Activated T-cell treated with anti-CD3 and anti-CD28 coated beads for 1 hour (primary cell): ENCODE measurements around the gene ZNF438.
"Not testable (repeated sequence)": the region's sequence is repeated elsewhere in the genome, so short reads cannot be mapped to it uniquely, and the experiment has no call there.

ENCODE experiments used
- DNase-seq: peaks from one replicate; pipeline ENCODE4 v3.0.0-alpha.2; 2020; ENCODE audit warnings: low read depth

The ZNF438 gene, protein sequence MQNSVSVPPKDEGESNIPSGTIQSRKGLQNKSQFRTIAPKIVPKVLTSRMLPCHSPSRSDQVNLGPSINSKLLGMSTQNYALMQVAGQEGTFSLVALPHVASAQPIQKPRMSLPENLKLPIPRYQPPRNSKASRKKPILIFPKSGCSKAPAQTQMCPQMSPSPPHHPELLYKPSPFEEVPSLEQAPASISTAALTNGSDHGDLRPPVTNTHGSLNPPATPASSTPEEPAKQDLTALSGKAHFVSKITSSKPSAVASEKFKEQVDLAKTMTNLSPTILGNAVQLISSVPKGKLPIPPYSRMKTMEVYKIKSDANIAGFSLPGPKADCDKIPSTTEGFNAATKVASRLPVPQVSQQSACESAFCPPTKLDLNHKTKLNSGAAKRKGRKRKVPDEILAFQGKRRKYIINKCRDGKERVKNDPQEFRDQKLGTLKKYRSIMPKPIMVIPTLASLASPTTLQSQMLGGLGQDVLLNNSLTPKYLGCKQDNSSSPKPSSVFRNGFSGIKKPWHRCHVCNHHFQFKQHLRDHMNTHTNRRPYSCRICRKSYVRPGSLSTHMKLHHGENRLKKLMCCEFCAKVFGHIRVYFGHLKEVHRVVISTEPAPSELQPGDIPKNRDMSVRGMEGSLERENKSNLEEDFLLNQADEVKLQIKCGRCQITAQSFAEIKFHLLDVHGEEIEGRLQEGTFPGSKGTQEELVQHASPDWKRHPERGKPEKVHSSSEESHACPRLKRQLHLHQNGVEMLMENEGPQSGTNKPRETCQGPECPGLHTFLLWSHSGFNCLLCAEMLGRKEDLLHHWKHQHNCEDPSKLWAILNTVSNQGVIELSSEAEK

DNA sequence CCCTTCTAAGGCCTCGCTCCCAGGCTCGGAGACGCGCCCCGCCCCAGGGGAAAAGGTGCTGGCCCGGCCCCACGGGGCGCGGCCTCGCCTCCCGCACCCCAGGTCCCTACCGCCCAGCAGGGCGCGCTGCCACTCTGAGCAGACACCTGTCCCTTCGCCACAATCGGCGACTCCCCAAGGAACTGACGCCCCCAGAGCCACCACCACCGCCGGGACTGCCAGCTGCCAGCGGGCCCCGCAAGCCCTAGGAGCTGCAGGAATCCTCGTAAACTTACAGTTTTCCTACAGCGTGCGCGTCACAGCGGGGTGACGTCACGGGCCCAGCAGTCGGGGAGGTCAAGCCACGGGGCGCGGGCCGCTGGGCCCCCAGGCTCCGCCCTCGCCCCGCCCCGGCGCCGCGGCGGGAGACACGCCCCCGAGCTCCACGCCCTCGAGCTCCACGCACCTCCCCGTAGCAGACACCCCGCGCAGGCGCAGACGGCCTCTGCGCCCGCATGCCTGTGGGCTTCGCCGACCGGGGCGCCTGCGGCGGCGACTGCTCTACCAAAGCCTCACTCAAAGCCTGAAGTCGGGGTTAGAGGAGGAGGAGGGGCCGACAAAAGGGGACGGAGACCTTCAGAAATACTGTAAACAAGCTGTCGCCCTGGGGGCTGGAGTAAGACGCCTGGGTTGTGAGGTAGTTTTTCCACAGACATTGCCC, at the start of gene ZNF438:
ZNF438 (minus strand) TSS at position 308 of the 700 bp plus-strand sequence. CDS start 154,831 bp downstream, outside the sequence.
- peak; percentile 91 for DNase-seq

DNA sequence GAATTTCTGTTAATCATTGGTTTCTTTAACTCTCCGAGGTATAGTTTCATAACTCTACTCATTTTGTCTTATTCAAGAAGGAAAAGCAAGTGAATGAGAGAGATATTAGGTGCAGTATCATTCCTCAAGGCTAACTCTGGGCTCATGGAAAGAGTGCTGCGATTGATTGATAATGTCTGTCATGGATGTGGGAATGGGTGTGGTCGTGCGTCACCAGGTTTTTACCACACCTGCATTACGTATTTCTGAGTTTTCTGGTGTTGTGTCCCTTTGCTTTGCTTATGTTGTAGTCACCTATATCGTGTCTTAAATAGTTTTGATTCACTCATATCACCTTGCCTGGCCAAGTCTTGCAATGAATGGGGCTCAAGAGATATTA, 44.9 kb upstream of the ZNF438 start:
- no peak for DNase-seq

DNA sequence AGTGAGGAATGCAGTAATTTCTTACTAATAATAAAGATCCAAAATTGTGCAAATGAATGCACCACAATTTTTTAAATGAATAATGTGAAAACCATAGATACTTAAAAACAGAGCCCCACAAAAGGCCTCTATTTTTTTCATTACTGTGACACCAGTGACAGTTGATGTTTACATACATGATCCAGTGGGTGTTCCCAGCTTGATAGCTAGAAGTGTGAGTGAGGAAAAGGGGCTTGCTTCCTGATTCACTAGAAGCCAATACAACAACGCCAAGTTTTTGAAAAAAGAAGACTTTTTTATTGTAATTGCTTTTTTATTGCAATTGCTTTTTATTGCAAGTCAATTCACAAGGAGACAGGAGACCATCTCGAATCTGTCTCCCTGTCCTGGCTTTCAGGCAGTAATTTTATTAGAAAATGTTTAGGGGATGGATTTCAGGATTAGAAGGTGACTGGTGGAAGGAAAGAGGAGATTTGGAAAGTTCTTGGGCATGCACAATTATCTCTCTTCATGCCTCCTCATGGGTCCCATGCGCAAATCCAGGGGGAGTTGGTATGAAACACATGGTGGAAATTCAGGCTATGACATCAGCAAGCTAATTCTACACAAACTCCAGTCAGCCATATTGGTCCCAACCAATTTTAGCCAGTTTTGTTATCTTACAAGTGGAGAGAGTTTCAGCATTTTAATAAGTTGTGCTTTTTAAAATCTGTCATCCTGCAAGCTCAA, 44.4 kb upstream of the ZNF438 start:
- no peak for DNase-seq

DNA sequence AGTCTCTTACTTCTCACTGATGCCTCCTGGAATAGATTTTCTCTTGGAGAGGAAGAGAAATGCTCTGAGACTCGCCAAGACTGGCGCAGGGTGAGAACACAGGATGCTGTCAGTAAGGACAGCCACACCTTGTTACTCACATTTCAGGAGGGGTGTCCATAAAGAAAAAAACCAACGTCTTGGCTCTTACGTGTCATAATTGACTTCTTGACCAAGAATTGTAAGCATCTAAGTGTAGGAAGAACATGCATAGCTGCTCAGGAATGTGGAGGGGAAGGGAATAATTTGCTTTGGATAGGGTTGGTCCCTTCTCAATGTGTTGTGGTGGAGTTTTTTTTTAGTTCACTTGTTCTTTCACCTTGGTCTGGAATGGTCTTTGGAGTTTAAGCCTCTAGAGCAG, 43.8 kb upstream of the ZNF438 start:
- DNase-seq: no peak

DNA sequence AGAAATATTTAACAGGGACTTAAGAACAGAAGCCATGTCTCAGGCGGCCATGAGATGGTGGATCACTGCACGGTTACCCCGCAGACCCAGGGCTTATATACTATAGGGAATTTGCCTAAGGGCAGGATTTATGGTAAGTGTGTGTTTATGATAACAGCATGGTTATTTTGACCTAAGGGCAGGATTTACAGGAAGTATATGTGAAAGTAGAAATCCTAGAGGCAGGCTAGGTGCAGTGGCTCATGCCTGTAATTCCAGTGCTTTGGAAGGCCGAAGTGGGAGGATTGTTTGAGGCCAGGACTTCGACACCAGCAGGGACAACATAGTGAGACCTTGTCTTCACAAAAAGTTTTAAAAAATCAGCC, 43.0 kb upstream of the ZNF438 start:
- no peak for DNase-seq

DNA sequence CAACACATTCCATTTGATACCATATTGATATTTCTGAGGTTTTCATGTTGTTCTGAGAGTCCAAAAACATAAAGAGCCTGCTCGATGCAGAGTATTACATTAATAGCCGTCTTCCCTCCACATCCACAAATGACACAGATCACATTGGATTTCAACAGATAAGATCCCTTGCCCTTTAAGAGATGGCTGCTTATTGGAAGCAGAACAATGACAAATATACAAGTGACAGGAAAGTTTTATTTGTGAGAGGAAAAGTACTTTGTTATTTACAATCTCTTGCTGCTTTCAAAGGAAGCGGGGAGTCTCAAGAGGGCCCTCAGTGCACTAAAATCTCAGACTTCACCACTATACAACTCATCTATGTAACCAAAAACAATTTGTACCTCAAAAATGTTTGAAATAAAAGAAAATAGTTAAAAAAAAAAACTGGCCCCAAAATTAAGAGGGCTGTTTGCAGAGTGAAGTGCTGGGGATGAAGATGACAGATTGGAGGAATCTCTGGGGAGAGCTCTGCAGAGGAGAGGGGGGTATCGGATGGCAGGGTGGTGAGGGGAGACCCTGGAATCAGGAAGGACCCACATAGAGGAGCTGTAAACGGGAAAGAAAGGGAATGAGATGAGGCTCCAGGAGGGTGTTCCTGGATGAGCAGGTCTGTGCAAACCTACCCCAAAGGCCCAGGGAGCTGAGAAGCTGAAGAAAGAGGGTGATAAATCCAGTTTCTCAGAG, 42.5 kb upstream of the ZNF438 start:
- no peak for DNase-seq

DNA sequence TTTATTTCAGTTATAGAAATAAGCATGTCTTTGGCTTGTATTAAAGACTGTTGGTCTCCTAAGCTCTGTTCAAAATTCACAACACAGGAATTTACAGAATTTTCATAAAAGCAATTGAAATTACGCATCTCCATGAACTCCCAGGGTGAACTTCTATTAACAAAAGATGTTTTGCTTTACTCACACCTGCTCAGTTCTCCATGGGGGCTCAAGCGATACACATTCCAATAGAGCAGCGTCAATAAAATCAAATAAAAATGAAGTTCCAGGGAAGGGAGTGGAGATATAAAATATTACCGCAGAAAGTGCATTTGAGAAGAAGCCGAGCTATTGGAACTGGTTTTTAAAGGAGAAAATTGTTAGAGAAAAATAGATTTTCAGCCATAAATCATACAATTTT, 41.5 kb upstream of the ZNF438 start:
- DNase-seq: no peak

DNA sequence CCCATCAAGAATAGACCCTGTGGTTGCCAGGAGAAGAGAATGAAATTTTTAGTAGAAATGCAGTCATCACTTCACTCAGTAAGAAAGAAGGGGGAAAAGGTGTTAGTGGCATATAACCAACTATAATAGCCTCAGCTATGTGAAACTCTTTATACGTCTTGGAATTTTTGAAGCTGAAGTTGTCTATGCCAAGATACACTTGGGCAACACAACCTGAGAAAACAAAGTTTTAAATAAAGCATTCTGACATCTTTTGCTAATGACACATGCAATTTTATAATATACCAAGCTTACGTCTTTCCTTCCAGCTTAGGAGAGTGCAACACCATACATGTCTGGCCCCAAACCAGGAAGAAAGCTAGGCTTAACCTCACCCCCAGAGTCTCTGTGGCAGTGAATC, 40.8 kb upstream of the ZNF438 start:
- no peak for DNase-seq

DNA sequence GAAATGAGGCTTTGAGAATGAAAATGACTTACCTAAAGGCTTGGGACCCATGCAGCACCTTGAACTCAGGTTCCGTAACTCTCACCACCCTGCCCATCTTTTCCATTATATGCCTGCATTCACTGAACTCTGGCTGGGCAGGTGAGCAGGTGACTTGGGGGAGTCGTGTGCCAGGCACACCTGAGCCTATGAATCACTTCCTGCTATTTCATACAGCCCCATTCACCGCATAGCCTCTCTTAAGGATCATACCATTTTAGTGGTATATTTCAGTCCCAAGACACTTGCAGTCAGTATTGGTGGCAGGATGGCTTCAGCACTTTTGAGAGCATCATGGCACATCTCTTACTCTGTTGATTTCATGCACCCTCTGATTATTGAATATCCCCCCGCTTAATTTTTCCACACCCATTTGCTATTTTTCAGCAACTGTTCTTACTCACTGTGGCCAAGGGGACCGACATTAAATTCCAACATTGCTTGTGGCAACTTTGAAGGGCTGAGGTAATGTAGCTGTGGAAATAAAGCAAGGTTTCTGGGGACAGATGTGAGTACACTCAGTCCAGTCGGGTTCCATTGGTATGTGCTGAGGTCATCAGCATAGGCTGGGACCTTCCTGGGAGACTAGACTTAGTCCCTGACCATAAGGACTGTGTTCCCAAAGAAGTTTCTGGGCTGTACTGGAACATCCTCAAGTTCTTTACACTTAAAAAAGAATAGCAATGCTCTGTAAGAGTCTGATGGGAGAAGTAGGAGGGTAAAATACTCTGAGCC, 39.8 kb upstream of the ZNF438 start:
- no peak for DNase-seq

DNA sequence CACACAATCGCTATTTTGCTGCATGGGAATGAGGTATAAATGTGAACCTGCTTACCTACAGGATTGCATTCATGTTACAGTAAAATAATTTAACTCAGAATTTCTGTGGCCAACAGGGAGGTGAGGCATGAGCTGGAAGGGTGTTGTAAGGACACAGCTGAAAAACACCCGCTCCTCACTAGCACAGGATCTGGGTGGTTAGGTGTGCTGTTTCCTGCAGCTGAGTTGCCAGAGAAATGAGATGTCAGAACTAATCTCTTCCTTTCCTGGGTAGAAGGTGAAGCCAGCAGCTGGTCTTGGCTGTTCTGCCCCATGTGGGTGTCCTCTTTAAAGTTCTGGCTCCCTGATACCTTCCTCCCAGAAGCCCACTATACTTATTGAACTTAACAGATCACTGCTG, 39.0 kb upstream of the ZNF438 start:
- DNase-seq: no peak

DNA sequence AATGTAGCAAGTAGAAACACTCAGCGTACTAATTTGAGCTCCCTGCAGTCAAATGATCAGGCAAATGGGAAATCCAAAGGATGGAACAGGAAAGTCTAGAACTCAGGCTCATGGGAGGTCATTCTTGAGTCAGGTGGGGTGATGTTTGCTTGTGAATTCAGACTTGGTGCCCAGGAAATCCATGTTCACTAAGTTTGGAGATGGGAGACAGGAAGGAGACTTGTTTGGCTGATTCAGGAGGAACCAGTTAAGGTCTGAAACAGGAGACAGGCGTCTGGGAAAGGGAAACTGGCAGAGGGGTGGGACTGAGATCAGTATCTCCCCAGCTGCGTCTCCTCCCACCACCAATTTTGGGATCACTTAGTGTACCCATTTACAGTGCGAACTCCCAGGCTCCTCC, 38.4 kb upstream of the ZNF438 start:
- DNase-seq: no peak

DNA sequence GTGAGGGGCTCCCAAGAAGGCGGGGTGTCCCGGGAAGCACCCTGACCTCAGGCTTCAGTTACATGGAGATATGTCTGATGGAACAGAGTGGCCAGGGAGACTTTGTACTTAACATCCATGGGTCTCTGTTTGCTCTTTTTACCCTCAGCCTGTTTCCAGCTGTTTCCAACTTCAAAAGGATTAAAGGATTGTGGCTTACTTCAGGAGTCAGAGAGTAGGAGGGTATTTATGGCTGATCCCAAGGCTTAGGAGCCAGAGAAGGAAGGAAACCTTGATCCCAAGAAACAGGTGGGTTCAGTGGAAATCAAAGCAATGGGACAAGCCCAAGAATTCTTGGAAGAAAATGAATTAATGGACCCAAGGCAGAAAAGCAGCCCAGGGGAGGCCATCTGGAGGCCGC, 37.7 kb upstream of the ZNF438 start:
- no peak for DNase-seq

DNA sequence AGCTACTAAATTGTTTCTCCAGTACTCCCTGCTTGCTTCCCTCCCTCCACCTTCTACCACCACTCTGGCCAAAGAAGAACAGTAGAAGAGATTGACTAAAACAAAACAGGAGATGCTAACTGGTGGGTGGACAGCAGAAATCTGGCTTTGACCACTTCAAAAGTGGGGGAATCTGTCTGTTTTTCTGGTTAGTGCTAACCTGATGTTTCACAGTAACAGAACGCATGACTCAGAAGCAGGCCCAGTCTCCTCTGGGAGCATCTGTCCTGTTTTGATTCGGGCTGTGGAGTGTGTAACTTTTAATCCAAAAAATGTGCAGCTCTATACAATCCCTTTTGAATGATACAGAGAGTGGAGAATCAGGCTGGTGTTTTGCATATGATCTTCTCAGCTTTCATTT, 32.7 kb upstream of the ZNF438 start:
- DNase-seq: no peak

DNA sequence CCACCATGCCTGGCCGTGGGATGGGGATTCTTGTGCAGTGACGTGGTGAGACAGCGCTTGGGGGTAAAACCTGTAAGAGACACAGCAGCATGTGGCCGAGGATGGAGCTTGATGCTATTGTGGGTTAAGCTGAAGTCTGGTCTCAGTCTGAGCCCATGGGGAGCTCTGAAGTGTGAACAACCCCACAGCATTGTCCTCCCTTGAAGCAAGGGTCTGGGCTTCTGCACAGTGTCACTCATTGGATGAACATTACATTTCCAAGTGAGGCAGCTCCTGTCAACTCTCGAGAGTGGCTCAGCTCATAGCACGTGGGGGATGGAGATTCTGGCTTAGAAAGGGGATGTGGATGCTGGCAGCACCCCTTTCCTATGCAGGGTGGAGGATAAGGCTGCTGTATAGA, 32.2 kb upstream of the ZNF438 start:
- no peak for DNase-seq

DNA sequence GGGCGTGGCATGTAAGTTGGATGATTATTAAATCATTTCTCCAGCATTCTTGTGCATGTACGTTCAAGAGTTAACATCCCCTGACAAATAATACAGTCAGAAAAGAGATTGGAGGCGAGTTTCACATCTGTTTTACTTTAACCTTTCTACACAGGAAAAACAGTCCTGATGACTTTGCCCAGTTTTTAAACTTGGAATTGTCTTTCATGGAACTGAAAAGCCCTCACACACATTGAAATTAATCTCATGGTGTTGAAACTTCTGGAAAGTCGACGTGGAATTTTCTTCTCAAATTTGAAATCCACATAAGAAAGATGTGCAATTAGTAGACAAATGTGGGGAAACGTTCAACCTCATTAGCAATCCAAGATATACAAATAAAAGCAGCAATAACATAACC, 31.2 kb upstream of the ZNF438 start:
- no peak for DNase-seq

DNA sequence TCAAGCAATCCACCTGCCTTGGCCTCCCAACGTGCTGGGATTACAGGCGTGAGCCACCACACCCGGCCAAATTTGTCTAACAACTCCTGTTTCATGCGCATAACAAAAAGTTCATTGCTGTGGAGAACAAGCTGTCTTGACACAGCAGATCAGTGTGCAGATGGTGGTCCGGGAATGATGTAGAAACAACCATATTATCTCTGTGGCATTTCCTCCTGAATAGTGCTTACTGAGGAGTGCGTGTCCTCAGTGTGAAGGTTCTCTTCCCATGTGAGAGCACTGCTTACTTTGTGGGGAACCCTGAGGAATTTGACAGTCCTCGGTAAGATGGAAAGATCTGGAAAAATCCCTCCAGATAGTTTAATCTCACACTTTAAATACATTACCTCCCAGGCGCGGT, 30.3 kb upstream of the ZNF438 start:
- no peak for DNase-seq

DNA sequence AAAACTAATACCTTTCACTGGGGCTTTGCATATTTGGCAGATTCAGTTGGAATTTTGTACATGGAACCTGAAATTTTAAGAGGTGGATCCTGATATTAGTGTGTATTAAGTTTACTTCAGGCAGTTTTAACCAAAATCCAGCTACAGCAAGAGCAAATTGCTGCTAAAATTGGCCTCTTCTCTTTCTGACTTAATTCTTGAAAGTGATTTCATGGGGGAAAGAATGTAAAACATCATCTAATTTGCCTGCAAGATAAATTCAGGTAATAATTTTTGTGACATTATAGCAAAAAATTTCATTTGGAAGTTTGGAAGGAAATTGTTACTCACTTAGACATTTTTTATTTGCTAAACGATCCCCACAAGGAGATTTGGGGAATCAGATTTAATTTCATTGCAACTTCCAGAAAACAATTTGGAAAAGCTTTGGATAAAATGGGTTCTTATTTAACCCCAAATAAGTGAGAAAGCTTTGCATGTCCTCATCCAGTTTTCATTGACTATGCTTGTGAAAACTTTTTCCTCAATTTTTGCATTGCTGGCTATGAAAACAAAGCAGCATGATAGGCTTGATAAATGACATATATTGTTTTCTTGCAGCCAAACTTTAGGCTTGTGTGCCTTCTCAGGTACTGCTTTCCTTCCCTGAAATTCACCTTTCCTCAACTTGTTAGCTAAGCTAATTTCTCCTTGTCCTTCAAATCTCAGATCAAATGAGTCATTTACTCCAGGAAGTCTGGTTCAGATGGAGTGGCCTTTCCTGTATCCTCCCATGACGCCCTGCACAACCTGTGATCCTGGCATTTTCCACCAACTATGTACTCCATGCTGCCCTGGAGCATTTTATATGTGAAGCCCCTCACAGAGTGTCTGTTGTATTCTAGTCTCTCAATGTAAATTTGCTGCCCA, 27.4 kb upstream of the ZNF438 start:
- DNase-seq: no peak

DNA sequence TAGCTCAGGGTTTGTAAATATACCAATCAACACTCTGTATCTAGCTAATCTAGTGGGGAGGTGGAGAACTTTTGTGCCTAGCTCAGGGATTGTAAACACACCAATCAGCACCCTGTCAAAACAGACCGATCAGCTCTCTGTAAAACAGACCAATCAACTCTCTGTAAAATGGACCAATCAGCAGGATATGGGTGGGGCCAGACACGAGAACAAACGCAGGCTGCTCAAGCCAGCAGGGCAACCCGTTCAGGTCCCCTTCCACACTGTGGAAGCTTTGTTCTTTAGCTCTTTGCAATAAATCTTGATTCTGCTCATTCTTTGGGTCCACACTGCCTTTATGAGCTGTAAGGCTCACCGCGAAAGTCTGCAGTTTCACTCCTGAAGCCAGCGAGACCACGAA, 25.0 kb upstream of the ZNF438 start:
- not testable (repeated sequence) for DNase-seq

DNA sequence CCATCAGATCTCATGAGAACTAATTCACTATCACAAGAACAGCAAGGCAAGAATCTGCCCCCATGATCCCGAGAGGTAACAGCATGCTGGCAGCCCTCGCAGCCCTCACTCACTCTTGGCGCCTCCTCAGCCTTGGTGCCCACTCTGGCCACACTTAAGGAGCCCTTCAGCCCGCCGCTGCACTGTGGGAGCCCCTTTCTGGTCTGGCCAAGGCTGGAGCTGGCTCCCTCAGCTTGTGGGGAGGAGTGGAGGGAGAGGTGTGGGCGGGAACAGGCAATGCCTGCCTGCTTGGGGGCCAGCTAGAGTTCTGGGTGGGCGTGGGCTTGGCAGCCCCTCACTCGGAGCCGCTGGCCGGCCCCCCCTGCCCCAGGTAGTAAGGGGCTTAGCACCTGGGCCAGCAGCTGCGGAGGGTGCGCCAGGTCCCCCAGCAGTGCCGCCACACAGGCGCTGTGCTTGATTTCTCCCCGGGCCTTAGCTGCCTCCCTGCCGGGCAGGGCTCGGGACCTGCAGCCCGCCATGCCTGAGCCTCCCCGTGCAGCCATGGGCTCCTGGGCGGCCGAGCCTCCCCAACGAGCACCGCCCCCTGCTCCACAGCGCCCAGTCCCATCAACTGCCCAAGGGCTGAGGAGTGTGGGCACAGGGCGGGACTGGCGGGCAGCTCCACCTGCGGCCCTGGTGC, 24.0 kb upstream of the ZNF438 start:
- DNase-seq: no peak
